NB4 (cell line): Measurements from ENCODE around the gene FAM163B.

Source experiments
- DNase-seq: peaks from one replicate; pipeline ENCODE4 v3.0.0; 2010; ENCODE audit warnings: low read depth
- H3K4me3 ChIP-seq: one replicate; pipeline ENCODE4 v1.5.1; 2011; ENCODE audit warnings: mild to moderate bottlenecking, low read depth, low read length, moderate library complexity
- MYC ChIP-seq: IDR thresholded peaks from 2 replicates; pipeline ENCODE4 v1.6.1; 2011; ENCODE audit warnings: low read depth, low read length
- POLR2A ChIP-seq: IDR thresholded peaks from 2 replicates; pipeline ENCODE4 v1.6.1; 2011; ENCODE audit warnings: mild to moderate bottlenecking; ENCODE audit not compliant: insufficient read length; ENCODE audit errors: extremely low read depth
- TF ChIP-seq, protein P1 (sequence below): IDR thresholded peaks from 2 replicates; pipeline ENCODE4 v1.6.1; 2011; ENCODE audit warnings: low read depth, low read length
- TF ChIP-seq, protein P2 (sequence below): IDR thresholded peaks from one replicate; pipeline ENCODE4 v1.5.1; 2012; ENCODE audit warnings: low read depth, low read length

FAM163B gene

DNA sequence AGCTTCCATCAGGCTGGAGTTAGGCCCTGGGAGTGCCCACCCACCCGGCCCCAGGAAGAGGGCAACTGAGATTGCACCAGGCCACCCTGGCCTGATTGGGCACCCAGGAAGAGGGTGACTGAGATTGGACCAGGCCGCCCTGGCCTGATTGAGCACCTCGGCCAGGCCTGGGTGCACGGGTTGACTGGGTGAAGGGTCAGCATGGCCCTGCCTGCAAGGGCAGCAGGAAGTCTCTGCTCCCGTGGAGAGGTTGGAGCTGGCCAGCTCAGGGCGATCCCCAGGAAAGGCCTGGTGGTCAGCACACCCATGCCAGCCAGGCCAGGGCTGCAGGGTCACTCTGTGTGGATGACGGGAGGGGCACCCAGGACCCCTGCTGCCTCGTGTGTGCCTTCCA is 62.9 kb downstream of the FAM163B start:
- no peak for DNase-seq
- H3K4me3 ChIP-seq: no peak overlapping the region

DNA sequence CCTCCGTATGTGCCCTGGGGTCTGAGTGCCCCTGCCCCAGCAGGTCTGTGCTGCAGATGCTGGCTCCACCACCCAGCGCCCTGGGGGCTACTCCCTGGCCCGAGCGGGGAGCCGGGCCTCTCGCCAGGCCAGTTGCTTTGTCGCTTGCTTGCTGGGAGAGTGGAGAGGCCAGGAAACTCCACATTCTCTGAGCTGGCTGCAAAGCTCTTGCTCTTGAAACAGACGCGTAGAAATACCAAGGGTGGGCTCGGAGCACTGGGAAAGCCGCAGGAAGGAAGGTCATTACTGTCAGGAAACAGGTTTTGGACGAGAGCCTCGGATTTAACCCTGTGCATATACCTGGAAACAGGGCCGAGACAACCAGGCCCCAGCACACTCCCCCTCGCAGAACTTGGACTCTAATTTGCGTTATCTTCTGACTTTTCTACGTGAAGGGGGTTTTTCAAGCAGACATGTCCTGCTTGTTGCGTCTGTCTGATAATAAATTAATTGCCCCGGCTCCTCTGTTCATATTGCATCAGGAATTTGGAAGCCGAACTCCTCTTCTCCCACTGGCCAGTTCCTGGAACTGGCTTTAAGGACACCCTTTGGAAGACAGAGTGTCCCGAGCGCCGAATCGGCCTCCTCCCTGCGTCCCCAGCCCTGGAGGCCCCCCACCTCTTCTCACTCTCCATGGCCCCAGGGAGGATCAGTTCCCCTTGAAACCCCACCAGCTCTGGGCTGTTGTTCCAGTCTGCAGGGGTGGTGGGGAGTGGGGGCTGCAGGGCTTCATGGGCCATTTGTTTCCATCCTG is 63.5 kb downstream of the FAM163B start:
- TF ChIP-seq MYC (no peak), POLR2A (no peak)
- TF ChIP-seq, protein P1, sequence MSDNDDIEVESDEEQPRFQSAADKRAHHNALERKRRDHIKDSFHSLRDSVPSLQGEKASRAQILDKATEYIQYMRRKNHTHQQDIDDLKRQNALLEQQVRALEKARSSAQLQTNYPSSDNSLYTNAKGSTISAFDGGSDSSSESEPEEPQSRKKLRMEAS: no peak
- TF ChIP-seq, protein P2, sequence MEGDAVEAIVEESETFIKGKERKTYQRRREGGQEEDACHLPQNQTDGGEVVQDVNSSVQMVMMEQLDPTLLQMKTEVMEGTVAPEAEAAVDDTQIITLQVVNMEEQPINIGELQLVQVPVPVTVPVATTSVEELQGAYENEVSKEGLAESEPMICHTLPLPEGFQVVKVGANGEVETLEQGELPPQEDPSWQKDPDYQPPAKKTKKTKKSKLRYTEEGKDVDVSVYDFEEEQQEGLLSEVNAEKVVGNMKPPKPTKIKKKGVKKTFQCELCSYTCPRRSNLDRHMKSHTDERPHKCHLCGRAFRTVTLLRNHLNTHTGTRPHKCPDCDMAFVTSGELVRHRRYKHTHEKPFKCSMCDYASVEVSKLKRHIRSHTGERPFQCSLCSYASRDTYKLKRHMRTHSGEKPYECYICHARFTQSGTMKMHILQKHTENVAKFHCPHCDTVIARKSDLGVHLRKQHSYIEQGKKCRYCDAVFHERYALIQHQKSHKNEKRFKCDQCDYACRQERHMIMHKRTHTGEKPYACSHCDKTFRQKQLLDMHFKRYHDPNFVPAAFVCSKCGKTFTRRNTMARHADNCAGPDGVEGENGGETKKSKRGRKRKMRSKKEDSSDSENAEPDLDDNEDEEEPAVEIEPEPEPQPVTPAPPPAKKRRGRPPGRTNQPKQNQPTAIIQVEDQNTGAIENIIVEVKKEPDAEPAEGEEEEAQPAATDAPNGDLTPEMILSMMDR: no peak
- no peak for DNase-seq
- H3K4me3 ChIP-seq: no peak overlapping the region

More for the DNA sequence above, 62.9 kb downstream of the FAM163B start:
- TF ChIP-seq, protein P2: no peak
- TF ChIP-seq MYC (no peak), POLR2A (no peak)
- TF ChIP-seq, protein P1: no peak

DNA sequence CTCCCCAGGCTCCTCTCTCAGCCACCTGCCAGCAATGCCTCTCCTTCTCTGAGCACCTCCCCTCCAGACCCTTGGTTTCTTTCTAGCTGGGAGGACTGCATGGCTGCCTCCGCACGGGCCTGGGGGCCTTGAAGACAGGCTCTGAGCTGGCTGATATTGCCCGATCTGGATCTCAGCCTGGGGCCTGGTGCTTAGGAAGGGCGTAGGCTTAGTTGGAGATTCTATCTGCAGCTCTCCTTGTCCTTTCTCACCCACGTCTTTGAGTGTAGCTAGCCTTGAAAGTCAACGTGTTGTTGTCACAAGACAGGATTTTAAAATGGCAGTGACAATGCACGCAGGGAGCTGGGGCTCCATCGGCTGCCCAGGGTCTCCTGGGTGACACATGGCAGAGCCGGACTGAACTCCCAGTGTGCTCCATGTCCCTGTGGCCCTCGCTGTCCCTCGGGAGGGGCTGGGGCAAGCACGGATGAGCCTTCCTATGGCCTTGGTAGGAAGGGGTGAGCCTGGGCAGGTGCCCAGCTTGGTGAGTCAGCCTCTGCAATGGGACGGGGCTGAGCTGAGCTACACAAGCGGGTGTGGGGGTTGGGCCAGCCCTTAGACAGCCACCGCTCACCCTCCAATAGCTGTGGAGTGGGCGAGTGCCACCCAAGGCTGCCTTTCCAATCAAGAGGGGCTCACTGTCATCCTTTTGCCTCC is 65.3 kb downstream of the FAM163B start:
- H3K4me3 ChIP-seq: no peak overlapping the region
- DNase-seq: no peak
- TF ChIP-seq MYC: no peak
- TF ChIP-seq, protein P2: no peak
- TF ChIP-seq, protein P1: no peak
- TF ChIP-seq POLR2A: no peak

DNA sequence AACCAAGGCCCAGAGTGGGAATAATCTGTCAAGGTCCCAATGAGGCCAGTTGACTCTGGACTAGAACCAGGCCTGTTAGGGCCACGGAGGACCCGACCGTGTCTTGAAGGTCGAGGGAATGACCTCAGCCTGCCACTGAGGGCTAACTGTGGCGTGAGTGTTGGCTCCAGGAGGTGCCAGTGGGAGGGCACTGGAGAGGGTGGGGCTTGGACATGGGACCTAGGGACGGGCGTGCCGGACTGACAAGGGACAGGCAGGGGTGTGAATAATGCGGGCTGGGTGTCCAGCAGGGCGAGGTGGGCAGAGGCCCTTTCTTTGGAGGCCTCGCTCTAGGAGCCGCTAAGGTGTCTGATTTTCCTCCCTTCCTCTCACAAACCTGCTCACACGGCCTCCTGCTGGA is 67.2 kb downstream of the FAM163B start:
- no peak for TF ChIP-seq MYC
- TF ChIP-seq, protein P2: no peak
- TF ChIP-seq POLR2A: no peak
- no peak for DNase-seq
- H3K4me3 ChIP-seq: no peak overlapping the region

DNA sequence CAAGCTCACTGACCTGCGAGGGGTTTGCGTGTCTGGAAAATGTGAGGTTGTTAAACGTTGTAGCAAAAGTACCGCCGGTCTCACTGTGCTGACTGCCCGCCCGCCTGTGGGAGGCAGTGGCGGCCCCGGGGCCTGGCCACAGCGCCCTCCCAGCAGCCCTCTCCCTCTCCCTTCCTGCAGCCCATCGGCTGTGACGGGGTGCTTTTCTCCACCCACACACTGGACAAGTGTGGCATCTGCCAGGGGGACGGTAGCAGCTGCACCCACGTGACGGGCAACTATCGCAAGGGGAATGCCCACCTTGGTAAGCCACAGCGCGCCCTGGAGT is 68.5 kb downstream of the FAM163B start:
- no peak overlapping the region for H3K4me3 ChIP-seq
- TF ChIP-seq, protein P1: no peak
- TF ChIP-seq, protein P2: peak; percentile 29
- TF ChIP-seq MYC: no peak
- TF ChIP-seq POLR2A: no peak
- DNase-seq: no peak
